GM15510 (cell line): Measurements from ENCODE around the gene METTL26.

Experiments used
- POLR2A ChIP-seq: IDR thresholded peaks from 3 replicates; pipeline ENCODE4 v1.6.1; 2011; ENCODE audit warnings: borderline replicate concordance; ENCODE audit not compliant: insufficient read length; ENCODE audit errors: extremely low read depth

The METTL26 gene

GRCh38 chr16:610513-611381 lies 25.4 kb downstream of the METTL26 start:
- no peak for TF ChIP-seq POLR2A

DNA sequence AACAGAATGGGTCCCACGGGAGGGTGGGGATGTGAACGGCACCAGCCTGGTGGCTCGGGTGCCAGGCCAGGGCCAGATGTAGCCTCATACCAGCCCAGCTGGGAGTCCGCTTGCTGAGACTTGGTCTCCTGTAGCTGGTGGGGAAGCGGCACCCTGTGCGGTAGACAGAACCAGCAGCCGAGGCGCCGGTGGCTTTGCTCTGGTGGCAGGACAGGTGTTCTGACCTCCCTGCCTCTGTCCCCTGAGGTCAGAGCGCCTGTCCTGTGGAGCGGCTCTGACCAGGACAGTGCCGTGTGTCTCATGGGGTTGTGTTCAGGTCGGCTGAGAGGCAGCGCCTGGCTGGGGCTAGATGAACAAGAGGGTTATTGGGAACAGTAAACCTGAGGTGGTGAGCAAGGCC lies 26.1 kb downstream of the METTL26 start:
- TF ChIP-seq POLR2A = no peak

DNA sequence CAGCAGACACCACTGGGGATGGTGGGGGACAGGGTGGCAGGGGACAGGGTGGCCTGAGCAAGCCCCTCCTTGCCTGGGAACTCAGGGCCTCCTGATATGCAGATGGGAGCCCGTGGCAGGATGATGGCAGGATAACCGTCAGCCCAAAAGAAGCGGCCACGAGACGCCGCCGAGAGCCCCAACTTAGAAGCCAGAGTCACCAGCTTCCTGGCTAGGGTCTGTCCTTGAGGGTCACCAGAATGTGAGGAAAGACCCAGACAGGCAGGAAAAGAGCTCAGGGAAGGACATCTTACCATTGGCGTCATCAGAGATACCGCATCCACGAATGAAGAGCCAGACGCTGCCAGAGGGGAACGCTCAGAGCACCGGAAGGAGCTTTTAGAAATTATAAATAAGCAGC lies 26.8 kb downstream of the METTL26 start:
- TF ChIP-seq POLR2A = no peak

- TF ChIP-seq POLR2A = no peak
Measured at GRCh38 chr16:608019-608418, 28.1 kb downstream of the METTL26 start.

GRCh38 chr16:606656-607307 lies 29.3 kb downstream of the METTL26 start:
- TF ChIP-seq POLR2A = no peak

- no peak for TF ChIP-seq POLR2A
Measured at GRCh38 chr16:603933-604332, 32.2 kb downstream of the METTL26 start.

DNA sequence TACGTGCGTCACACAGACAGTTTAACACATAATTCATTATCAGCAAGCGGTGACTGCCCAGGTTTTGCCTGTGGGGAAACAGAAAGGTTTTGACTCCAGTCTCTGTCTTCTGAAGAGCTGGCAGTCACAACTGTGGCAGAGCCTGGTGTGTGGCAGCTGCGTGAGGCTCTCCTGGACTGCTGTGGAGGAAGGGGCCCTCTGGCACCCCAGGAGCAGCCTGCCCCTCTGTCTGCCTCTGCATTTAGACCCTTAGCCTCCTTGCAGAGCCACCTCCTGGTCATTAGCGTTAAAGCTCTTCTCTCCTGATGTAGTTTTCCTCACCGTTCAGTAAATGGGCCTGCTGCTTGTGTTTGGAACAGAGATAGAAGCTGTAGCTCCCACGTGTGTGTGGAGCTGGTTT lies 35.3 kb downstream of the METTL26 start:
- TF ChIP-seq POLR2A = no peak

DNA sequence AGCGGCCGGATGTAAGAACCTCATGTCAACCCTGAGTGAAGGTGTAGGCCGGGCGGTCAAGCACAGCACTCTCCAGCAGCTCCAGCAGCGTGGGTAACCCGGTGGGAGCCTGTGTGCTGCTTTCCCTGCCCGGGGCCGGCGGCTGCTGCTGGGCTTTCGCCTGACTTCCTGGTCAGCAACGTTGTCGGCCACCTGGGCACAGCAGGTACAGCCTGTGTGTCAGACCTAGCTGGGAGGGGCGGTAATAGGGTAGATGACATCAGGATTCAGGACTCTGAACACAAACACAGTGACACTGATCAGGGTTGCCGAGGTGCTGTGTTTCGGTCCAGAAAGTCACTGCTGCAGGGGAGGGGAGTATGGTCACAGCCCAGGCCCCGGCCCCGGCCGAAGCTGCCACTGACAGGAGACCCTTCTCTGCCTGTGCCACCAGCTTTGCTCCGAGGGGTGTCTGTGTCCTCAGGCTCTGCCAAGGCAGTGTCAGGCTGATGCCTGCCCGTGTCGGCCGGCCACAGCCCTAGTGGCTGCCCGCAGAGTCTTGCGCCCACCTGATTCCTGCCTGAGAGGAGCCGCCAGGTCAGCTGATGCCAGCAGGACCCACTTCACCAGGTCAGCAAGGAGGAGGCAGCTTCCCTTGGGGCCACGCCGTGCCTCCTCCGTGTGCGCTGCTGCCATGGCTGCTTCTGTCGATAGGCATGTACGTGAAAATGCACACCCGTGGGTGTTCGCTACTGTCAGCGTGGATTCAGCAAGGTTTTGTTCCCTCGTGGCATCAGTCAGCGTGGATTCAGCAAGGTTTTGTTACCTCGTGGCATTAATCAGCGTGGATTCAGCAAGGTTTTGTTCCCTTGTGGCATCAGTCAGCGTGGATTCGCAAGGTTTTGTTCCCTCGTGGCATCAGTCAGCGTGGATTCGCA lies 37.0 kb downstream of the METTL26 start:
- TF ChIP-seq POLR2A = no peak

DNA sequence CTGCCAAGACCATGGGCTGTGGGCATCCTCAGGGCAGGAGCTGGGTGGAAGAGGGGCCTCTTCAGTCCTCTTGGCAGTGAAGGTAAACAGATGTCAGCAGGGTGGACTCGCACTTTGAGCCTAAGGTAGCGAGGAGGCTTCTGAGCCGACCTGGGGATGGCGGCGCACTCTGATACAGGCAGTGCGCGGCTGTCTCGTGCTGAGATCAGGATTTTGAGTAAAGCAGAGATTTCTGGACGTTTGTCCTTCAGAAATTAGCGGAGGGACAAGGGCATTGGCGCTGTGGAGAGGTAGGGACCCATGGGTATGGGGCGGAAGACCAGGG lies 39.4 kb downstream of the METTL26 start:
- TF ChIP-seq POLR2A = no peak

DNA sequence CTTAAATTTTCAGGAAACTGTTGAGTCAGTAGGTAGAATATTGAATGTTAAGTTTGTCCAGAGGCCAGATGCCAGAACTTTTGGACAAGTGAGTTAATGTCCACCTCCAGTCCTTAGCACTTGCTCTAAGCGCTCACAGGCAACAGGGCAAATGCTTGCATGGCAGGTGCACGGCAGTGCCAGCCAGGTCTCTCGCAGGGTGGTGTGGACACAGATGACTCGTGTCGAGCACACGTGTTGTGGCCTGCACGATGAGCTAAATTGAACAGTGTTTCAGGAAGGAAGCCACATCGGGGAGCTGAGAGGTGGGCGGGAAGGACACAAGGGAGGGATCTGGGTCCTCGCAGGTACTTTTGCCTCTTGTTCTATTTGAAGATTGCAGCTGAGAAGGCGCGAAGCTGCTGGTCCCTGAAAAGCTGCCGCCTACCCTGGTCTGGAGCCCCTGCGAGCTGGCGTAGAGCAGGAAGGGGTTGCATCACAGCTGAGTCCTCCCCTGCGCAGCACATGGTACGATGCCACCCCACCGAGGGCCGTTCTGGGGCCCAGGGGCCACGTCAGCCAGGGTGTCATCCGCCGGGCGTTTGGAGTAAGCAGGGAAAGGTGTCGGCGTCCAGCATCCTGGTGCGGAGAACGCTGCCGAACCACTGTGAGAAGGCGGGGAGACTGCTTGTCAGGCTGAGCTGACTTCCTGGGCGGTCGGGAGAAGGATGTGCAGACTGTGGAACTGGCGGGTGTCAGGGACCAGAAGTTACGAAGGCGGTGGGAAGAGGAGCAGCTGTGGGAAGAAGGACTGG lies 40.0 kb downstream of the METTL26 start:
- TF ChIP-seq POLR2A = no peak

DNA sequence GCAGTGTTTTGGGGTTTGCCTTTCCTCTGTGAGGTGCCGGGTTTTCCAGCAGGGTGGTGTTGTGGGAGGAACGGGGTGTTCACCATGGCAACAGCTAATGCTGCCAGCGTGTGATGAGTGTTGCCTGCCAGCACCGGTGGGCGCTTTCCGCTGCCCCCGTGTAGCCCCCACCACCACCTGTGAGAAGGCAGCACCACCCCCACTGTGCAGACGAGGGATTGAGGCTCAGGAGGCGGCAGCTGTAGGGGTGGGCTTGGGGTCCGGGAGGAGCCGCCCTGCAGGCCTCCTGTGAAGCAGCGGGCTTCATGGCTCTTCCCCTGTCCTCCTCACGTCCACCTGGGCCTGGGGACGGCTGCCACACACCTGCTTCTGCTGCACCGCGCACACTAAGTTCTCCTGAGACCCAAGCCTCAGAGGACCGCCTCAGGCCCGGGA lies 41.0 kb downstream of the METTL26 start:
- no peak for TF ChIP-seq POLR2A

- TF ChIP-seq POLR2A = no peak
Measured at GRCh38 chr16:593807-594206, 42.3 kb downstream of the METTL26 start.

- no peak for TF ChIP-seq POLR2A
Measured at GRCh38 chr16:593406-593805, 42.7 kb downstream of the METTL26 start.
